HepG2 (cell line): ENCODE measurements around the gene TAF6. TPM values are rescaled to one million over a fixed set of nuclear protein-coding genes. Genes with fewer than 3 reads are reported as not detected.

Experiments
- AHR ChIP-seq: IDR thresholded peaks from 2 replicates; pipeline ENCODE4 v1.6.1; 2018; ENCODE audit warnings: missing genetic modification reagents, missing compliant biosample characterization
- CBX2 ChIP-seq, 2 experiments: fragments of 200-600 bp in 1 of 2; sonication (generic); formaldehyde crosslinking in 1 of 2; IDR thresholded peaks; 2 replicates each; pipeline versions ENCODE4 v1.7.0 to v1.8.1; 2018 to 2022; ENCODE audit warnings: low read depth in 2 of 2, low read length in 1 of 2, mild to moderate bottlenecking in 1 of 2, missing genetic modification reagents in 1 of 2
- DR1 ChIP-seq: sonication (generic); formaldehyde crosslinking; IDR thresholded peaks from 2 replicates; pipeline ENCODE4 v1.8.0; 2021; ENCODE audit warnings: mild to moderate bottlenecking, missing genetic modification reagents, inconsistent platforms
- KLF6 ChIP-seq: IDR thresholded peaks from 2 replicates; pipeline ENCODE4 v1.8.0; 2016; ENCODE audit warnings: missing biosample characterization, missing genetic modification reagents
- NONO ChIP-seq, 2 experiments: fragments of 450-650 bp in 1 of 2; sonication (generic) in 1 of 2; formaldehyde crosslinking in 1 of 2; IDR thresholded peaks in 1 of 2; conservative IDR thresholded peaks in 1 of 2; 2 replicates each; pipeline versions ENCODE4 v1.6.1 to v1.8.0; 2017 to 2022; ENCODE audit warnings: mild to moderate bottlenecking in 1 of 2, missing genetic modification reagents in 1 of 2, moderate library complexity in 1 of 2
- NRL ChIP-seq: sonication (generic); formaldehyde crosslinking; IDR thresholded peaks from 2 replicates; pipeline ENCODE4 v1.5.0; 2020; ENCODE audit warnings: missing genetic modification reagents, mild to moderate bottlenecking, moderate library complexity, borderline replicate concordance
- SALL1 ChIP-seq: sonication (generic); formaldehyde crosslinking; IDR thresholded peaks from 2 replicates; pipeline ENCODE4 v1.8.0; 2022; ENCODE audit warnings: mild to moderate bottlenecking, missing genetic modification reagents
- TBL1XR1 ChIP-seq: fragments of 150-350 bp; IDR thresholded peaks from 2 replicates; pipeline ENCODE4 v1.6.1; 2014; ENCODE audit warnings: borderline replicate concordance, low read length; ENCODE audit not compliant: partially characterized antibody
- TEAD3 ChIP-seq: optimal IDR thresholded peaks from 2 replicates; pipeline ENCODE3; 2016; ENCODE audit warnings: borderline replicate concordance
- ZBTB42 ChIP-seq: sonication (generic); formaldehyde crosslinking; IDR thresholded peaks from 2 replicates; pipeline ENCODE4 v1.5.0; 2020; ENCODE audit warnings: mild to moderate bottlenecking, missing genetic modification reagents
- ZNF143 ChIP-seq: sonication (generic); formaldehyde crosslinking; IDR thresholded peaks from 2 replicates; pipeline ENCODE4 v1.4.0; 2020; ENCODE audit warnings: missing genetic modification reagents
- ZNF205 ChIP-seq: IDR thresholded peaks from 2 replicates; pipeline ENCODE4 v1.6.1; 2018; ENCODE audit warnings: missing biosample characterization, missing genetic modification reagents
- ZNF329 ChIP-seq: sonication (generic); formaldehyde crosslinking; IDR thresholded peaks from 2 replicates; pipeline ENCODE4 v1.9.0; 2021; ENCODE audit warnings: low read depth, mild to moderate bottlenecking, missing genetic modification reagents
- ZNF543 ChIP-seq: sonication (generic); formaldehyde crosslinking; IDR thresholded peaks from 2 replicates; pipeline ENCODE4 v1.4.0; 2020; ENCODE audit warnings: mild to moderate bottlenecking, missing genetic modification reagents
- ZNF782 ChIP-seq: sonication (generic); formaldehyde crosslinking; IDR thresholded peaks from 2 replicates; pipeline ENCODE4 v1.4.0; 2020; ENCODE audit warnings: missing genetic modification reagents, mild to moderate bottlenecking, borderline replicate concordance
- polyA plus RNA-seq, 8 experiments: library from polyadenylated mRNA; depleted of rRNA in 3 of 8; stranded (reverse) in 7 of 8; unstranded in 1 of 8; fragments of >200 nt; fragmentation: Illumina TruSeq in 4 of 8; extraction: Trizol in 4 of 8; gene quantifications; 2 replicates each; pipeline versions ENCODE4 v1.2.1 to v1.2.3, GENCODE V29; 2011 to 2016; ENCODE audit warnings: low read depth in 4 of 8, missing spikeins in 1 of 8, mixed read lengths in 1 of 8; ENCODE audit not compliant: insufficient read depth in 1 of 8
- total RNA-seq, 5 experiments: library from RNA; depleted of rRNA; stranded (reverse); fragments of >200 nt; fragmentation: Illumina TruSeq; extraction: Trizol; gene quantifications; 2 replicates each; pipeline ENCODE4 v1.2.3, GENCODE V29; 2016; ENCODE audit warnings: low read depth in 1 of 5
- TF ChIP-seq, protein P1 (sequence below): IDR thresholded peaks from 2 replicates; pipeline ENCODE4 v1.6.1; 2016; ENCODE audit warnings: missing compliant biosample characterization, missing genetic modification reagents, borderline replicate concordance
- TF ChIP-seq, protein P2 (sequence below): sonication (generic); formaldehyde crosslinking; IDR thresholded peaks from 2 replicates; pipeline ENCODE4 v1.5.0; 2020; ENCODE audit warnings: missing genetic modification reagents
- TF ChIP-seq, protein P3 (sequence below): sonication (generic); formaldehyde crosslinking; IDR thresholded peaks from 2 replicates; pipeline ENCODE4 v1.8.1; 2022; ENCODE audit warnings: mild to moderate bottlenecking, missing genetic modification reagents
- TF ChIP-seq, protein P4 (sequence below): sonication (generic); formaldehyde crosslinking; IDR thresholded peaks from 2 replicates; pipeline ENCODE4 v1.5.0; 2020; ENCODE audit warnings: mild to moderate bottlenecking, missing genetic modification reagents
- TF ChIP-seq, protein P5 (sequence below): IDR thresholded peaks from 2 replicates; pipeline ENCODE4 v1.6.1; 2016; ENCODE audit warnings: missing compliant biosample characterization, missing genetic modification reagents, borderline replicate concordance
- TF ChIP-seq, protein P6 (sequence below): sonication (generic); formaldehyde crosslinking; IDR thresholded peaks from 2 replicates; pipeline ENCODE4 v1.5.1; 2020; ENCODE audit warnings: missing genetic modification reagents, mild to moderate bottlenecking, borderline replicate concordance

Gene TAF6
- total and polyA plus RNA-seq, 2 of the 13 experiments (the other 11 are each of a cell fraction or from before 2014, with no cell fraction given), result 12.9 to 18.8 TPM

DNA sequence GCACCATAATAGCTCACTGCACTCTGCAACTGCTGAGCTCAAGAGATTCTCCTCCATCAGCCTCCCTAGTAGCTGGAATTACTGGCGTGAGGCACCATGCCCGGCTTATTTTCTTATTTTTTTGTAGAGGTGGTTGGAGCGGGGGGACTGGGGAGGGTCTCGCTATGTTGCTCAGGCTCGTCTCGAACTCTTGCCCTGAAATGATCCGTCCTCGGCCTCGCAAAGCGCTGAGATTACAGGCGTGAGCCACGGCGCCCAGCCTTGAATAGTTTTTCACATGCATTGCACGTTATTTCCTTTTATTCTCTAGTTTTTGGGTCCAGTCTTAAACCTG, 29.0 kb upstream of the TAF6 start (continued):
- TF ChIP-seq CBX2 (IDR thresholded peaks at IDR 0.05; ENCODE audit: low read depth, low read length), result no peak
- no peak for TF ChIP-seq CBX2 (CRISPR knock-in tag; IDR thresholded peaks at IDR 0.05; ENCODE audit: low read depth)
- no peak for TF ChIP-seq ZNF205 (CRISPR knock-in tag)
- no peak for TF ChIP-seq ZNF143 (CRISPR knock-in tag)
- TF ChIP-seq SALL1 (CRISPR knock-in tag), result no peak
- 0 out of 2 replicates have a peak, but pooled peaks have one; percentile 28 for TF ChIP-seq ZNF329 (CRISPR knock-in tag)
- TF ChIP-seq, protein P1, sequence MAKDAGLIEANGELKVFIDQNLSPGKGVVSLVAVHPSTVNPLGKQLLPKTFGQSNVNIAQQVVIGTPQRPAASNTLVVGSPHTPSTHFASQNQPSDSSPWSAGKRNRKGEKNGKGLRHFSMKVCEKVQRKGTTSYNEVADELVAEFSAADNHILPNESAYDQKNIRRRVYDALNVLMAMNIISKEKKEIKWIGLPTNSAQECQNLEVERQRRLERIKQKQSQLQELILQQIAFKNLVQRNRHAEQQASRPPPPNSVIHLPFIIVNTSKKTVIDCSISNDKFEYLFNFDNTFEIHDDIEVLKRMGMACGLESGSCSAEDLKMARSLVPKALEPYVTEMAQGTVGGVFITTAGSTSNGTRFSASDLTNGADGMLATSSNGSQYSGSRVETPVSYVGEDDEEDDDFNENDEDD (CRISPR knock-in tag), result no peak
- TF ChIP-seq ZBTB42 (CRISPR knock-in tag), result no peak
- no peak for TF ChIP-seq ZNF782 (CRISPR knock-in tag)
- TF ChIP-seq, protein P2, sequence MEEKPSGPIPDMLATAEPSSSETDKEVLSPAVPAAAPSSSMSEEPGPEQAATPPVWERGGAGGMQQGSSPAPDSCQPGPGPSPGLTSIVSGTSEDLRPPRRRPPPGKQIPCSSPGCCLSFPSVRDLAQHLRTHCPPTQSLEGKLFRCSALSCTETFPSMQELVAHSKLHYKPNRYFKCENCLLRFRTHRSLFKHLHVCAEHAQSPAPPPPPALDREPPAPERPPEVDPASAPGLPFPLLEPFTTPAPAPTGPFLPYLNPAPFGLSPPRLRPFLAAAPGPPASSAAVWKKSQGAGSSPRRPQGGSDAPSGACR (CRISPR knock-in tag), result no peak
- no peak for TF ChIP-seq NONO (IDR thresholded peaks at IDR 0.05)
- TF ChIP-seq NONO (CRISPR knock-in tag; conservative IDR thresholded peaks at IDR 0.05), result peak; percentile 6; the same call in 1 of the 2 replicates
- TF ChIP-seq NRL, result peak; percentile 56; the same call in 1 of the 2 replicates
- no peak for TF ChIP-seq TEAD3 (CRISPR knock-in tag)
- TF ChIP-seq, protein P3, sequence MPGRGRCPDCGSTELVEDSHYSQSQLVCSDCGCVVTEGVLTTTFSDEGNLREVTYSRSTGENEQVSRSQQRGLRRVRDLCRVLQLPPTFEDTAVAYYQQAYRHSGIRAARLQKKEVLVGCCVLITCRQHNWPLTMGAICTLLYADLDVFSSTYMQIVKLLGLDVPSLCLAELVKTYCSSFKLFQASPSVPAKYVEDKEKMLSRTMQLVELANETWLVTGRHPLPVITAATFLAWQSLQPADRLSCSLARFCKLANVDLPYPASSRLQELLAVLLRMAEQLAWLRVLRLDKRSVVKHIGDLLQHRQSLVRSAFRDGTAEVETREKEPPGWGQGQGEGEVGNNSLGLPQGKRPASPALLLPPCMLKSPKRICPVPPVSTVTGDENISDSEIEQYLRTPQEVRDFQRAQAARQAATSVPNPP (CRISPR knock-in tag), result no peak
- TF ChIP-seq AHR (CRISPR knock-in tag), result no peak
- no peak for TF ChIP-seq DR1 (CRISPR knock-in tag)
- TF ChIP-seq ZNF543 (CRISPR knock-in tag), result no peak
- TF ChIP-seq, protein P4, sequence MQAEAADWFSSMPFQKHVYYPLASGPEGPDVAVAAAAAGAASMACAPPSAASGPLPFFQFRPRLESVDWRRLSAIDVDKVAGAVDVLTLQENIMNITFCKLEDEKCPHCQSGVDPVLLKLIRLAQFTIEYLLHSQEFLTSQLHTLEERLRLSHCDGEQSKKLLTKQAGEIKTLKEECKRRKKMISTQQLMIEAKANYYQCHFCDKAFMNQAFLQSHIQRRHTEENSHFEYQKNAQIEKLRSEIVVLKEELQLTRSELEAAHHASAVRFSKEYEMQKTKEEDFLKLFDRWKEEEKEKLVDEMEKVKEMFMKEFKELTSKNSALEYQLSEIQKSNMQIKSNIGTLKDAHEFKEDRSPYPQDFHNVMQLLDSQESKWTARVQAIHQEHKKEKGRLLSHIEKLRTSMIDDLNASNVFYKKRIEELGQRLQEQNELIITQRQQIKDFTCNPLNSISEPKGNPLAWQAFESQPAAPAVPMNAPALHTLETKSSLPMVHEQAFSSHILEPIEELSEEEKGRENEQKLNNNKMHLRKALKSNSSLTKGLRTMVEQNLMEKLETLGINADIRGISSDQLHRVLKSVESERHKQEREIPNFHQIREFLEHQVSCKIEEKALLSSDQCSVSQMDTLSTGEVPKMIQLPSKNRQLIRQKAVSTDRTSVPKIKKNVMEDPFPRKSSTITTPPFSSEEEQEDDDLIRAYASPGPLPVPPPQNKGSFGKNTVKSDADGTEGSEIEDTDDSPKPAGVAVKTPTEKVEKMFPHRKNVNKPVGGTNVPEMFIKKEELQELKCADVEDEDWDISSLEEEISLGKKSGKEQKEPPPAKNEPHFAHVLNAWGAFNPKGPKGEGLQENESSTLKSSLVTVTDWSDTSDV (CRISPR knock-in tag), result 0 out of 2 replicates have a peak, but pooled peaks have one; percentile 49
- TF ChIP-seq, protein P5, sequence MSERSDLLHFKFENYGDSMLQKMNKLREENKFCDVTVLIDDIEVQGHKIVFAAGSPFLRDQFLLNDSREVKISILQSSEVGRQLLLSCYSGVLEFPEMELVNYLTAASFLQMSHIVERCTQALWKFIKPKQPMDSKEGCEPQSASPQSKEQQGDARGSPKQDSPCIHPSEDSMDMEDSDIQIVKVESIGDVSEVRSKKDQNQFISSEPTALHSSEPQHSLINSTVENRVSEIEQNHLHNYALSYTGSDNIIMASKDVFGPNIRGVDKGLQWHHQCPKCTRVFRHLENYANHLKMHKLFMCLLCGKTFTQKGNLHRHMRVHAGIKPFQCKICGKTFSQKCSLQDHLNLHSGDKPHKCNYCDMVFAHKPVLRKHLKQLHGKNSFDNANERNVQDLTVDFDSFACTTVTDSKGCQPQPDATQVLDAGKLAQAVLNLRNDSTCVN (CRISPR knock-in tag), result no peak
- TF ChIP-seq KLF6 (CRISPR knock-in tag), result no peak
- no peak for TF ChIP-seq TBL1XR1
- TF ChIP-seq, protein P6, sequence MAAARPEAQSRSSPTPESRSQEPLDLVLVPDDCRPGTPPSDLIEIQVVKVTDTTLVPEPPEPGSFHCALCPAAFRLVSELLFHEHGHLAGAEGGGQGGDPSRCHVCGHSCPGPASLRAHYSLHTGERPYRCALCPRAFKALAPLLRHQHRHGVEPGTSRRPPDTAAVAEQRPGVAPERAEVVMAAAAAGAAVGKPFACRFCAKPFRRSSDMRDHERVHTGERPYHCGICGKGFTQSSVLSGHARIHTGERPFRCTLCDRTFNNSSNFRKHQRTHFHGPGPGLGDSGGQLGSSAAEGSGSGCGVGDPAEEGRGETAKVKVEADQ (CRISPR knock-in tag), result no peak
